HG03045 (cell line): Measurements from ENCODE around the gene UBE2H.
"Not testable (repeated sequence)": the region's sequence is repeated elsewhere in the genome, so short reads cannot be mapped to it uniquely, and the experiment has no call there.

Source experiments
- ATAC-seq: cut with Tn5 transposase; IDR thresholded peaks from one replicate; pipeline ENCODE4 v1.9.1; 2021; ENCODE audit warnings: mild to moderate bottlenecking, moderate library complexity; ENCODE audit not compliant: unreplicated experiment

The UBE2H gene

GRCh38 chr7:129845178-129845971 is 107.4 kb downstream of the UBE2H start:
- ATAC-seq: no peak

DNA sequence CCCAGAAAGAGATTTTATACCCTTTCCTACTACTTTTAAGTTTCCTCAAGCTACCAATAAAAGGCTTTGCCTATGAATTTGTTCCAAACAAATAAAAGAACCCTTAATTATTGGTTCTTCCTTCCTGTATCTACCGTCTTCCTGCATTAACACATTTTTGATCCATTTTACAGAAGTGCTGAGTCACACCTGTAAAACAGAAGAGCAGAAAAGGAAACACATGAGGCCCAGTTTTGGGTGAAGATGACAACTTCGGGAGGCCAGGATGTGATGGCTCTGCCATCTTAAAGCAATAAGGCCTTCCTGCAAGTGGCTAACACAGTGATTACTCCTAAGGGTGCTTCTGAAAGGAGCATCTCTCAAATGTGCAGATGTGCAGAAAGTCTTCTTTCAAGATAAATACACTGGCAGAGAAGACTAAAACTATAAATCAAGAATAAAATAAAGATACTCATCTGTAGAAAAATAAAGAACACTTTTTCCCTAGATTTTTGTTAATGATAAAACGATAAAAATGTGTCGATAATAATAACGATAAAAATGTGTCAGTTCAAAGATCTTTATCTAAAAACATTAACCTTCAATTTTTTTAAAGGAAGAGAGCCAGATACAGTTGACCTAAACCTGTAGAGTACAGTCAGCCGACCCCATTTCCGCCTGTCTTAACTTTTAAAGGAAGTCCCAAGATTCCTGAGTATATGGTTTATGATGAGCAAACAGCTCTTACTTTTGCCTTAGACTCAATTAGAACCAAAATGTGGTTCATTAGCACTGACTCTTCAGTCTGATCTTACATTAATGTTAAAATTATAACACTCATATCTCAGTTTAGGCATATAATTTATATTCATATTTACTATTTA is 108.6 kb downstream of the UBE2H start:
- no peak for ATAC-seq

- no peak for ATAC-seq
Measured at GRCh38 chr7:129843365-129843898, 109.3 kb downstream of the UBE2H start.

- no peak for ATAC-seq
Measured at GRCh38 chr7:129841465-129841864, 111.3 kb downstream of the UBE2H start.

DNA sequence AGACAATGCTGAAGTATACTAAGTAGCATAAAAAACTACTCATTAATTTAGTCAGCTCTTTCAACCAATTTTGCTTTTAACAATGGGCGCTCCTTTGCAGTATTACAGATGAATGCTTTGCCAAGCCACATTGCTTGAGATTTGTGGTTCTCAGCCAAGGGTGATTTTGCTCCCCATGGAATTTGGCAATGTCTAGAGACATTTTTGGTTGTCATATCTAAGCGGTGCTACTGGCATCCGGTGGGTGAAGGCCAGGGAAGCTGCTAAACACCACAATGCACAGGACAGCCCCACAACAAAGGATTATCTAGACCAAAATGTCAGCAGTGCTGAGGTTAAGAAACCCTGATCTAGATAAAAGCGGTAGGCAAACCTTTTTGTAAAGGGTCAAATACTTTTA is 112.0 kb downstream of the UBE2H start:
- ATAC-seq: no peak

GRCh38 chr7:129836983-129837382 is 115.8 kb downstream of the UBE2H start:
- ATAC-seq: no peak

DNA sequence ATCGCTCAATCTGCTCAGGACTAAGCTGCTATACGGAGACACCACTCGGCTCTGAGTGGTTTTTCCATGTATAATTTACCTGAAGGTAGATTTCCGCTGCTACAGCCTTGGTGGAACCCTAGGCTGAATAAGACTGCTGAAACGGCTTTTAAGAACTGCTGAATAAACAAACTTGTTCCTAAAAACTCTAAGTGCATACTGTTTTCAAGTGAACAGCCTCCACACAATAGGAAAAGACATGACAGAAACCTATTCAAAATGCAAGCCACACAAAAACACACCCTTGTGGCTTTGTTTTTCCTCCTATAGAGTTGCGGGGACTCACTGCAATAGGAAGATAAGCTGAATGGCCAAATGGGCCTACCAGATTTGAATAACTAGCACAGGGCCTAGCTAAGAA is 117.2 kb downstream of the UBE2H start:
- no peak for ATAC-seq

DNA sequence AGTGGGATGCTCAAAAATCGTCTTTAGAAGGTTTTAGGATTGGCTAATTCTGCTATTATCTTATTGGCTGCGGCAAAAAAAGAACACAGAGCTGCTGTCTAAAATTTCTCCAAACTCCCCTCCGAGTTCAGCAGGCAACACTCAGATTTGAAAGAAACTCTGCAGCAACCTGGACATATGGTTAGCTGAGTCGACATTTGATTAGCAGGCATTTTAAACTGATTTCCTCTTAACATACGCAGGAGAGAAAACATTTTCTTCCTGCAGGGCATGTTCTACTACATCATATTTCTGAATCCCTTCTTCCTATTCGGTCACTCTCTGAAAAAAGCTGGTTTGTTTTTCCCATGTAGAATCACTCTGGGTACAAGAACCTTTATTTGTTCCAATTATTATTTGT is 119.4 kb downstream of the UBE2H start:
- ATAC-seq: not testable (repeated sequence)

DNA sequence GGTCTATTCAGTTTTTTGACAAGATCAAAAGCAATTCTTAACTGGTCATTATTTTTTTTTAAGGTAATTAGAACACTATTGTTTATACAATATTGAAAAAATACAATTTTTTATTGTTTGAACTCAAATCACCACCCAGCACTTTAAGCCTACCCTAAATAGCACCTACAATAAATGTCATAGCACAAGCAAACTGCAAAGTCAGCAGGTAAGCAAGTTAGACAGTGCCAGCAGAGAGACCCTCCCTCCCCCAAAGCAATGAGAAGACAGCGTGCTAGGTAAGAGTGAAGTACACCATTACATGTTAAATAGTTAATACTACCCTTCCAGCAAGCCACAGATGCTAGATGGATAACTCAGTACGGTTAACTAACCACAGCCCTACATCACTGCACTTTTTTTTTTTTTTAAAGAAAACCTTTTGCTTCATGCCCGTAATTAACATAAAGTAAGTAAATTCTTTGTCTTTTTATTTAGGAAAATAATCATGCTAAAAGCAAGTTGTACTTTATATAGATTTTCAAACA is 120.0 kb downstream of the UBE2H start:
- no peak for ATAC-seq

DNA sequence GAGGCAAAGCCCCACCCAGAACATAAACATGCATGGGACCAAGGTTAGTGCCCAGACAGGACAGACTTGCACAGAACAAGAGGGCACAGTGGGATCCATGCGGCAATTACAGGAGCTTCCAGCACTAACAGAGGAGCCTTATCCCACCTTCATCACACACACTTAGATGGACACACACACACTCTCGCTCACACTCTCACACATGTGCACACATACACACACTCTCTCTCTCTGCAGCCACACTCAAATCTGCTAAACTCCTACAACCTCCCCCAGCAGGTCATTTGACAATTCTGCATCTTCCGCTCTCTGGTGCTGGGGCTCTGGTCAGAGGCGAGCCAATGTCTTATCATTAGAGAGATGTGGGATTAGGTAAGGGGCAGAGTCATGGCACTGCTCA is 120.5 kb downstream of the UBE2H start:
- ATAC-seq: no peak

DNA sequence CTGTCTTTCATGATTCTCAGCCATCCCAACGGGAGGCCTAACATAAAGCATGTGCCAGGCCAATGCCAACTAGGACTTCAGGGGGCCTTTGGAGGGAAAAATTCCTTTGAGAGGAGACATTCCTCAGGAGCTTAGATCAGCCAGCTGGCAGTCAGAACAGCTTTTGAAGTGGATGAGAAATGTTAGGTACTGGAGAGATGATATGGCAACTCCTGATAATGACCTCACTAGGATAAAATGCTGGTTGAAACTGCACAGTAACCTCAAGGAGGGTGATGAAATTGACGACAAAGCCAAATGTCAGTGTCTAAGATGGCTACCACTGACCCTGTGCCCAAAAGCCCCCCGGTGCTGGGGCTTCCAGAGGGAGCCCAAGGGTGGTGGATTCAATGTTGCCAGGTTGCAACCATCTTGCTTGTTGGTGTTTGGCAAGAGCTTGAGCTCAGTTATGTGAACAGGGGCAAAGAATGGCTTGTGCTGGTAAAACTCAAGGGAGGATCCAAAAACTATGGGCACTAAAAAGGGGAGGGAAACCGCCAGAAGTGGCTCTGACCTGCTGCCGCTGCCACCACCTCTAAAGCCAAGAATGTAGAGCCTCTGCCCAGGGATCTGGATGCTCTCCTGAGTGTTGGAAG is 121.2 kb downstream of the UBE2H start:
- ATAC-seq: no peak

GRCh38 chr7:129830949-129831348 is 121.8 kb downstream of the UBE2H start:
- no peak for ATAC-seq

- no peak for ATAC-seq
Measured at GRCh38 chr7:129829737-129830631, 122.8 kb downstream of the UBE2H start.

DNA sequence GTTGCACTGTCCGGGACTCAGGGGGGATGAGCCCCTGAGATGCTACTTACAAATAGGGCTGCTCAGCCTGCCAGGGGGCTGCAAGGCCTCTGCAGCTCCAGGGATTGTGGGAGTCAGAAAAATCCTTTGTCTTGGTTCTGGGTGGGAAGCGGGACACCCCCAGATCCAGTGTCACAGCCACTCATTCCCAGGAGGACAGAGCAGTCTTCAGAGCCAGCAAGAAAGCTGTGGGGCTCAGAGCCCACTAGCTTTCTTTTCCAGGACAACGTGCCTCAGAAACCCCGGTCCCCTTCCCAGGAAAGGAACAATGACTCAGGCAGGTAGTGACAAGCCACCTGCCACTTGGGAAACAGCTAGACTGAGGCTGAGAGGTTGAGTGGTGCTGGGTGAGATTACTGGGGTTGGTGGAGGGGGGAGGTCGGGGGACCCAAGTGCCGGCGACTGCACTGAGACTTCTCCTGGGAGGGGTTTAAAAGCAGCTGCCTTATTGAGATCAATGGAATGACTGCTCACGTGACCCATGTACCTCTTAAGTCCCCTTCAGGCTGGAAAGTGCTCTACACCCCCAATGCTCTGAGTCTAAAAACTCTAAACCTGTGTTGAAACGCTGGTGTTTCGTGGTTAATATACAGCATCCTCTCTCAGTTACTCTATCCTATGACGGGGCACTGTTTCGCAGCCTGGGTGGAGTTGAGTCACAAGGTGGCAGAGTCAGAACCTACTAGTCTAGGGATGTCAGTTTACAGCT is 123.6 kb downstream of the UBE2H start:
- no peak for ATAC-seq

- ATAC-seq: no peak
Measured at GRCh38 chr7:129828078-129828762, 124.5 kb downstream of the UBE2H start.

- ATAC-seq: no peak
Measured at GRCh38 chr7:129827467-129827990, 125.2 kb downstream of the UBE2H start.

DNA sequence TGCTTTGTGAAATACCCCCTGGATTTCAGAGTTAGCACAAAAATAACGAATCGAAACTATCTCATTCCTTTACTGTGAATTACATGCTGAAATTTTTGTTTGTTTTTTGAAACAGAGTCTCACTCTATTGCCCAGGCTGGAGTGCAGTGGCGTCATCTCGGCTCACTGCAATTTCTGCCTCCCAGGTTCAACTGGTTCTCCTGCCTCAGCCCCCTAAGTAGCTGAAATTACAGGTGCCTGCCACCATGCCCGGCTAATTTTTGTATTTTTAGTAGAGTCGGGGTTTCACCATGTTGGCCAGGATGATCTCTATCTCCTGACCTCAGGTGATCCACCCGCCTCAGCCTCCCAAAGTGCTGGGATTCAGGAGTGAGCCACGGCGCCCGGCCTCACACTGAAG is 125.9 kb downstream of the UBE2H start:
- ATAC-seq: not testable (repeated sequence)

GRCh38 chr7:129825209-129825970 is 127.4 kb downstream of the UBE2H start:
- peak; percentile 66 for ATAC-seq
